GM18870 (cell line): Measurements from ENCODE around the gene C22orf42.
"Not testable (repeated sequence)": the region's sequence is repeated elsewhere in the genome, so short reads cannot be mapped to it uniquely, and the experiment has no call there.

Experiments used
- ATAC-seq: cut with Tn5 transposase; IDR thresholded peaks from one replicate; pipeline ENCODE4 v1.9.1; 2021; ENCODE audit warnings: moderate library complexity; ENCODE audit not compliant: unreplicated experiment

The C22orf42 gene, protein sequence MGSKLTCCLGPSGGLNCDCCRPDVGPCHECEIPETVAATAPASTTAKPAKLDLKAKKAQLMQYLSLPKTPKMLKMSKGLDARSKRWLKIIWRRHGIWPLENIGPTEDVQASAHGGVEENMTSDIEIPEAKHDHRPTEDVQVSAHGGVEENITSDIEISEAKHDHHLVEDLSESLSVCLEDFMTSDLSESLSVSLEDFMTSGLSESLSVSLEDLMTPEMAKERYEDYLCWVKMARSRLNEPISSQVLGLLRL

GRCh38 chr22:32158712-32159533, at the start of gene C22orf42:
Gene C22orf42 (minus strand): TSS chr22:32159303. CDS start chr22:32159215, 88 bp downstream.
- no peak for ATAC-seq

DNA sequence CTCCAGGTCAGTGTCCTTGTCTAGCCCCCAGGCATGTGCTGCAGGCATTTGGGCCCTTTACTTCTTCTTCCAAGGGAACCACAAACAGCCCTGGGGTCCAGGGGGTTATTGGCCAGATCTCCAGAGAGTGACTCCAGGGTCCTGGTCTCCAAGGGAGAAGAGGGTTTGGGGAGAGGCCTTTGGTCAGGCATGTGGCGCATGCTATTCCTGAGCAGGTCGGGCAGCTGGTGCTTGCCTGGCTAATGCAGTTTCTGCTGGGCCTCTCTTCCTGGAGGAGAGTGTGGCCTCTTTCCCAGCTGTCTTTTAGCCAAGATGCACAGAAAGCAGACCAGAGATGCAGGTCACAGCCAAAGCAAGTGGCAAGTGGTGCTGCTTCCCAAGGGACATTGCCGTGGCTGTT, 49.6 kb upstream of the C22orf42 start:
- no peak for ATAC-seq

DNA sequence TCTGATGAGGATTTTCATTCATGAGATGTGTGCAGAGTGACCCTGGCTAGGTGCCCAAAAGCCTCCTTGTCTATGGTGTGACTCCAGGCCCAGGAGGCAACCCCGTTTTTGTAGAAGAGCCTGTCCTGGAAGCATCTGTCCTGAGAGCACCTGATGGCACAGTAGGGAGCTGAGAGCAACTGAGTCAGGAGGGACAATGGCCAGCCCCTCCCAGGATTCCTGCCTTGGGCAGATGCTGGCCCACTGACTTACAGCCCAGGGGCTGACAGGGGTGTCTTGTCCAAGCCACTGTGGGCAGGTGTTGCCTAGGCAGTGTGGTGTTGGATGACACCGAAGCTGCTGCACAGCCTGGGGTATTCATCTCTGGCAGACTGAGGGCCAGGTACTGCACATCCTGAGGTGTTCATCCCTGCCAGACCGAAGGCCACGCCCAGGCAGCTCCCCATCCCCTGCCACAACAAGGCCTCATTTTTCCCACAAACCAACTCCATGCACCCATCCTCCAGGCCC, 48.9 kb upstream of the C22orf42 start:
- no peak for ATAC-seq

DNA sequence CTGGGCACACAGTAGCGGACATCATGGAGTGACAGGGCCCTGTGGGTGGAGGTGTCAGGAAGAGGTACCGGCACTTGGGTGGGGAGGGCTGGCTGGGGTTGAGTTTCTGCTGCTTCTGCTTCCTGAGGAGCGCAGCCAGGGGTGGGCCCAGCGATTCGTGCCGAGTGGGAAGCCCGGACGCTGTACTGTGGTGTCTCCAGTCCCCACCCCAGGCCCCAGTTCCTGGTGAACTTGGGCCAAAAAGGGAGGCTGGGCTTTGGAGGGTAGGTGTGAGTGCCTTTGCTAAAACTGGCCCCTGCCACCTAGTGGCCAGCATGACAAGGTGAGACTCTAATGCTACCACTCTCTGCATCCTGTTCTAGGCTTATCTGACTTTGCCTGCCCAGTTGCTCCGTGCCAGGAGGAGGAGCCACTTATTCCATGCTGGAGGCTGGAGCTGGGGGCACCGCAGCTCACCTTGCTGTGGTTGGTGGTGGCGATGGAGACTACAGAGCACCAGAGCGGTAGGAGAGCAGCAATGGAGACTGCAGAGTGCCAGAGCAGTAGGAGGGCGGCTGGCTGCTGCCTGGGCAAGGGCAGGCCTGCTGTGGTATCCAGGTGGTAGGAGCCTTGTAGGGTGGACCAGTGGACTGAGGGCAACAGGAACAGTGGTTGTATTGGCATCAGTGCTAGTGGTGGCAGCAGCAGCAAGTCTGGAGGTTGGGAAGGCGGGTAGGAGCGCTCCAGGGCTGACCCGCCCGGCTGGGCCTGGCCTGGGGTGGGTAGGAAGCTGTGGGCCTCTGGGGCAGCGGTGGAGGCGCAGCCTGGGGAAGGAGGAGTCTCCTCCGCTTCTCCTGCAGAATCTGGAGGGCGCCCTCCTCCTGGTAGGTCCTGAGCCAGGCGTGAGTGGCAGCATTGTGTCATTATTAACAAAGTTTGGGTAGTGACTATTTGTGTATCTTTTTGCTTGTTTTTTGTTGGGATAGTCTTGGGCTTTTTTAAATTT, 48.0 kb upstream of the C22orf42 start:
- no peak for ATAC-seq

GRCh38 chr22:32205974-32206773, 47.1 kb upstream of the C22orf42 start:
- no peak for ATAC-seq

- no peak for ATAC-seq
These were observed 46.0 kb upstream of the C22orf42 start, which contains the start of gene RFPL2 for GRCh38 chr22:32204856-32205722. Gene RFPL2 (minus strand): TSS chr22:32205073. CDS start chr22:32202451, 2,622 bp downstream.

- ATAC-seq, result no peak
These were observed 45.1 kb upstream of the C22orf42 start for GRCh38 chr22:32204040-32204855.

GRCh38 chr22:32203181-32204039, 44.3 kb upstream of the C22orf42 start:
- ATAC-seq, result no peak

- ATAC-seq, result no peak
These were observed 43.6 kb upstream of the C22orf42 start for GRCh38 chr22:32202539-32203180.

DNA sequence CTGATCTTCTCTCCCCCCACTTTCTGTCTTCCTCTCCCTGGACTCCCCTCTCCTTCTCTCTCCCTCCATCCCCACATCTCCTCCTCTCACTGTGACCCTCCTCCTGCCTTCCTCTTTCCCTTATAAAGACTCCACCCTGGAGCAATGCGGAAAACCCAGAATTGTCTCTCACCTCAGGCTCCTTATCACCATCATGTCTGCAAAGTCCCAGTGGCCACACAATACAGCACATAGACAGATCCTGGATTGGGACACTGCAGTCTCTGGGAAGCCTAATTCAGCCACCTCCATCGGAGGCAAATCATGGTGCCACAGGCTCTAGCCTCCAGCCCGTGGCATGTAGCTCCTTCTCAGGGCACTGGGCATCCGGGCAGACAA, 43.0 kb upstream of the C22orf42 start:
- ATAC-seq, result no peak

GRCh38 chr22:32200752-32201151, 41.6 kb upstream of the C22orf42 start:
- ATAC-seq, result no peak

- no peak for ATAC-seq
These were observed 40.9 kb upstream of the C22orf42 start for GRCh38 chr22:32199961-32200360.

- ATAC-seq, result no peak
These were observed 40.2 kb upstream of the C22orf42 start for GRCh38 chr22:32199341-32199740.

DNA sequence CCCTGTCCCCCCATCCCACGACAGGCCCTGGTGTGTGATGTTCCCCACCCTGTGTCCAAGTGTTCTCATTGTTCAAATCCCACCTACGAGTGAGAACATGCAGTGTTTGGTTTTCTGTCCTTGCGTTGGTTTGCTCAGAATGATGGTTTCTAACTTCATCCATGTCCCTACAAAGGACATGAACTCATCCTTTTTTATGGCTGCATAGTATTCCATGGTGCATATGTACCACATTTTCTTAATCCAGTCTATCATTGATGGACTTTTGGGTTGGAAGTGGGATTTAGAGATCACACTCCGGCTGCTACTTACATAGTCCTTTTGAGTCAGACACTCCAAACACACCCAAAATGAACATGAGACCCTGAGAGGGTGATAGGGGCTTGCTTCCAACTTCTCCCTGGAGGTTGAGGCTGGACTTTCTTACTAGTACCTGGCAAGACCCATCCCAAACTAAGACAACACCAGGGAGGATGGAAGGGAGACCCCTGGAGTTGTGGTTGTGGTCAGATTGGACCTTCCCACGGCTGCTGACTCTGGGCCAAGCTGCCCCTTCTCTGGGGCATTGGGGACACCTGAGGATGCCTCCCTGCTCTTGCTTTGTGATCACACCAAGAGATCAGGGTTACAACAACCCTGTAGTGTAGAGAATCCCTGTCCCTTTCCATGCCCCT, 38.6 kb upstream of the C22orf42 start:
- not testable (repeated sequence) for ATAC-seq

DNA sequence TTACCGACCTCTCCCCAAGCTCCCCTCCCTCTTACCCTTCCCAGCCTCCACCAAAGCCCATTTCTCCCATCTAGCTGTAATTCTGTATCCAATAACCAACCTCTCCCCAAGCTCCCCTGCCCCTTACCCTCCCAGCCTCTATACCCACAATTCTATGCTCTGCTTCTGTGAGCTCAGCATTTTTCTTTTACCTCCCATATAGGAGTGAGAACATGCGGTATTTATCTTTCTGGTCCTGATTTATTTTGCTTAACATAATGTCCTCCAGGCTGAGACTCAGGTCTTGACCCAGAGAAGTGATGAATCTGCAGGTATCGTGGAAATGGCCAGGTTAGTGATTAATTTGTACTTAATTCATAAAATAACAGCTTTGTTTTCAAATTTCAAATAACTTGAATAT, 36.8 kb upstream of the C22orf42 start:
- not testable (repeated sequence) for ATAC-seq

GRCh38 chr22:32193346-32193745, 34.2 kb upstream of the C22orf42 start:
- not testable (repeated sequence) for ATAC-seq
